GM18517 (cell line): ENCODE measurements around the gene CRCP.
"Not testable (repeated sequence)": the region's sequence is repeated elsewhere in the genome, so short reads cannot be mapped to it uniquely, and the experiment has no call there.

ENCODE experiments used
- ATAC-seq: cut with Tn5 transposase; IDR thresholded peaks from one replicate; pipeline ENCODE4 v1.9.1; 2021; ENCODE audit warnings: mild to moderate bottlenecking, moderate library complexity; ENCODE audit not compliant: unreplicated experiment

Gene CRCP

GRCh38 chr7:66152371-66153191, 37.9 kb downstream of the CRCP start:
- no peak for ATAC-seq

GRCh38 chr7:66153691-66154090, 39.0 kb downstream of the CRCP start:
- no peak for ATAC-seq

- ATAC-seq: not testable (repeated sequence)
These were observed 41.4 kb downstream of the CRCP start for GRCh38 chr7:66156035-66156434.

- ATAC-seq: no peak
These were observed 42.4 kb downstream of the CRCP start for GRCh38 chr7:66157060-66157459.

- no peak for ATAC-seq
These were observed 48.0 kb downstream of the CRCP start for GRCh38 chr7:66162622-66163021.

GRCh38 chr7:66163186-66163610, 48.6 kb downstream of the CRCP start:
- ATAC-seq: no peak

GRCh38 chr7:66164356-66164755, 49.7 kb downstream of the CRCP start:
- no peak for ATAC-seq

GRCh38 chr7:66167773-66168387, 53.2 kb downstream of the CRCP start:
- ATAC-seq: no peak

- no peak for ATAC-seq
These were observed 55.0 kb downstream of the CRCP start for GRCh38 chr7:66169616-66170015.

GRCh38 chr7:66170309-66171231, 55.9 kb downstream of the CRCP start:
- ATAC-seq: no peak

- ATAC-seq: not testable (repeated sequence)
These were observed 58.1 kb downstream of the CRCP start for GRCh38 chr7:66172536-66173401.

GRCh38 chr7:66173856-66174255, 59.2 kb downstream of the CRCP start:
- no peak for ATAC-seq

GRCh38 chr7:66175006-66175405, 60.4 kb downstream of the CRCP start:
- not testable (repeated sequence) for ATAC-seq

GRCh38 chr7:66176914-66177313, 62.3 kb downstream of the CRCP start:
- ATAC-seq: no peak

GRCh38 chr7:66178258-66178657, 63.6 kb downstream of the CRCP start:
- ATAC-seq: no peak

- no peak for ATAC-seq
These were observed 66.7 kb downstream of the CRCP start for GRCh38 chr7:66181329-66181728.

- no peak for ATAC-seq
These were observed 67.2 kb downstream of the CRCP start for GRCh38 chr7:66181845-66182244.

- ATAC-seq: no peak
These were observed 68.3 kb downstream of the CRCP start for GRCh38 chr7:66182920-66183319.

- no peak for ATAC-seq
These were observed 69.1 kb downstream of the CRCP start for GRCh38 chr7:66183700-66184099.

- no peak for ATAC-seq
These were observed 71.1 kb downstream of the CRCP start for GRCh38 chr7:66185680-66186187.
